Ectodermal cell (in vitro differentiated cells): ENCODE measurements around the gene GMDS.
A peak's percentile ranks its signal among the peaks of the same experiment; 100 is the strongest.

Source experiments
- H3K27ac ChIP-seq: 2 replicates; pipeline ENCODE4 v1.7.0; 2013; ENCODE audit warnings: mild to moderate bottlenecking, low read depth, low read length; ENCODE audit not compliant: insufficient read depth, poor library complexity, severe bottlenecking
- H3K27me3 ChIP-seq: 2 replicates; pipeline ENCODE4 v1.7.0; 2013; ENCODE audit warnings: mild to moderate bottlenecking, low read length; ENCODE audit not compliant: insufficient read depth, control insufficient read depth, poor library complexity, severe bottlenecking
- H3K36me3 ChIP-seq: one replicate; pipeline ENCODE4 v1.7.0; 2013; ENCODE audit warnings: low read length; ENCODE audit not compliant: control insufficient read depth, insufficient read depth
- H3K4me1 ChIP-seq: one replicate; pipeline ENCODE4 v1.7.0; 2013; ENCODE audit warnings: low read length; ENCODE audit not compliant: control insufficient read depth, insufficient read depth
- H3K4me3 ChIP-seq: 2 replicates; pipeline ENCODE4 v1.7.0; 2013; ENCODE audit warnings: low read depth, low read length, control low read depth; ENCODE audit not compliant: insufficient read depth
- H3K9me3 ChIP-seq: 2 replicates; pipeline ENCODE4 v1.7.0; 2013; ENCODE audit warnings: mild to moderate bottlenecking, low read length, moderate library complexity; ENCODE audit not compliant: control insufficient read depth
- whole genome bisulfite sequencing, 2 experiments: methylation state at CpG; one replicate each; pipeline ENCODE4 v1.1.7; 2013; ENCODE audit warnings: missing lambda C conversion rate in 2 of 2; 5-methylcytosine and 5-hydroxymethylcytosine counted together

Gene GMDS

GRCh38 chr6:1622220-1622850, 623.1 kb downstream of the GMDS start:
- no peak overlapping the region for H3K4me3 ChIP-seq
- no peaks in the 10 kb centered on the region for H3K36me3 ChIP-seq
- no peaks in the 10 kb centered on the region for H3K9me3 ChIP-seq
- peaks cover 25% of the 10 kb centered on the region for H3K4me1 ChIP-seq
- no peak overlapping the region for H3K27ac ChIP-seq
- peaks cover 100% of the 10 kb centered on the region for H3K27me3 ChIP-seq
- WGBS, 2 experiments: 60 to 68% methylated on average over 14 to 15 of the region's 15 CpGs

GRCh38 chr6:1621070-1621701, 624.2 kb downstream of the GMDS start:
- WGBS, 2 experiments: 9 to 10% methylated on average over 29 to 30 of the region's 30 CpGs
- no peaks in the 10 kb centered on the region for H3K36me3 ChIP-seq
- H3K27ac ChIP-seq: no peak overlapping the region
- H3K4me1 ChIP-seq: peaks cover 25% of the 10 kb centered on the region
- peaks cover 100% of the 10 kb centered on the region for H3K27me3 ChIP-seq
- H3K9me3 ChIP-seq: no peaks in the 10 kb centered on the region
- H3K4me3 ChIP-seq: no peak overlapping the region

- Histone ChIP-seq H3K4me1 (peaks cover 22% of the 10 kb centered on the region), H3K9me3 (no peaks in the 10 kb centered on the region), H3K4me3 (no peak overlapping the region), H3K36me3 (no peaks in the 10 kb centered on the region), H3K27me3 (peaks cover 100% of the 10 kb centered on the region), H3K27ac (no peak overlapping the region)
- WGBS, 2 experiments: 6 to 7% methylated on average over 50 of the region's 50 CpGs
These were observed 624.8 kb downstream of the GMDS start for GRCh38 chr6:1620504-1621069.

GRCh38 chr6:1619673-1620503, 625.5 kb downstream of the GMDS start:
- 0 to 1% methylated on average over 83 of the region's 83 CpGs for WGBS, 2 experiments
- H3K27ac ChIP-seq: no peak overlapping the region
- peaks cover 15% of the 10 kb centered on the region for H3K4me1 ChIP-seq
- H3K36me3 ChIP-seq: no peaks in the 10 kb centered on the region
- no peaks in the 10 kb centered on the region for H3K9me3 ChIP-seq
- peak overlapping the region; percentile 31 for H3K4me3 ChIP-seq
- peaks cover 100% of the 10 kb centered on the region for H3K27me3 ChIP-seq

GRCh38 chr6:1619098-1619672, 626.2 kb downstream of the GMDS start:
- Histone ChIP-seq H3K27ac (no peak overlapping the region), H3K9me3 (no peaks in the 10 kb centered on the region), H3K4me1 (peaks cover 9% of the 10 kb centered on the region), H3K27me3 (peaks cover 100% of the 10 kb centered on the region), H3K36me3 (no peaks in the 10 kb centered on the region), H3K4me3 (no peak overlapping the region)
- 4% methylated on average over 40 of the region's 40 CpGs for WGBS, 2 experiments

- Histone ChIP-seq H3K27ac (no peak overlapping the region), H3K9me3 (no peaks in the 10 kb centered on the region), H3K27me3 (peaks cover 100% of the 10 kb centered on the region), H3K4me1 (peaks cover 2% of the 10 kb centered on the region), H3K4me3 (no peak overlapping the region), H3K36me3 (no peaks in the 10 kb centered on the region)
- 9 to 11% methylated on average over 30 of the region's 31 CpGs for WGBS, 2 experiments
These were observed 626.9 kb downstream of the GMDS start for GRCh38 chr6:1618311-1619097.

GRCh38 chr6:1617466-1618310, 627.7 kb downstream of the GMDS start:
- Histone ChIP-seq H3K4me1 (no peaks in the 10 kb centered on the region), H3K27me3 (peaks cover 100% of the 10 kb centered on the region), H3K27ac (no peak overlapping the region), H3K9me3 (no peaks in the 10 kb centered on the region), H3K4me3 (no peak overlapping the region), H3K36me3 (no peaks in the 10 kb centered on the region)
- WGBS, 2 experiments: 26 to 39% methylated on average over 21 of the region's 21 CpGs

- Histone ChIP-seq H3K4me3 (no peak overlapping the region), H3K27ac (no peak overlapping the region), H3K4me1 (no peaks in the 10 kb centered on the region), H3K27me3 (peaks cover 100% of the 10 kb centered on the region), H3K36me3 (no peaks in the 10 kb centered on the region), H3K9me3 (no peaks in the 10 kb centered on the region)
- WGBS, 2 experiments: 16 to 23% methylated on average over 11 of the region's 11 CpGs
These were observed 628.5 kb downstream of the GMDS start for GRCh38 chr6:1616701-1617463.
